Thymus (tissue), 11 donors: ENCODE measurements around the gene EHD3. TPM values are rescaled to one million over a fixed set of nuclear protein-coding genes. Genes with fewer than 3 reads are reported as not detected.

Experiments
- DNase-seq, 9 donors: peaks; one replicate each; pipeline ENCODE4 v3.0.0-alpha.2; 2013; ENCODE audit warnings: low spot score in 9 of 9, low read depth in 6 of 9, missing footprints in 1 of 9
- H3K27ac ChIP-seq, 2 donors: one replicate each; pipeline ENCODE4 v1.5.1; 2013; ENCODE audit warnings: control low read depth in 1 of 2, low read depth in 1 of 2, low read length in 1 of 2, mild to moderate bottlenecking in 1 of 2, moderate library complexity in 1 of 2
- H3K27me3 ChIP-seq, 2 donors: one replicate each; pipeline ENCODE4 v1.5.1; 2013; ENCODE audit warnings: low read length in 1 of 2; ENCODE audit not compliant: control insufficient read depth in 2 of 2, insufficient read depth in 1 of 2
- H3K36me3 ChIP-seq, 2 donors: one replicate each; pipeline ENCODE4 v1.5.1; 2013; ENCODE audit warnings: low read length in 1 of 2, mild to moderate bottlenecking in 1 of 2, moderate library complexity in 1 of 2; ENCODE audit not compliant: control insufficient read depth in 2 of 2, insufficient read depth in 2 of 2
- H3K4me1 ChIP-seq, 2 donors: one replicate each; pipeline ENCODE4 v1.5.1; 2013; ENCODE audit warnings: low read length in 2 of 2; ENCODE audit not compliant: control insufficient read depth in 2 of 2, insufficient read depth in 2 of 2
- H3K4me3 ChIP-seq, 2 donors: one replicate each; pipeline ENCODE4 v1.5.1; 2013; ENCODE audit warnings: low read length in 2 of 2, control low read depth in 1 of 2, mild to moderate bottlenecking in 1 of 2
- H3K9me3 ChIP-seq, 2 donors: one replicate each; pipeline ENCODE4 v1.5.1; 2013; ENCODE audit warnings: low read length in 1 of 2, mild to moderate bottlenecking in 1 of 2; ENCODE audit not compliant: control insufficient read depth in 2 of 2, insufficient read depth in 1 of 2
- WGBS: extraction: QIAGEN DNeasy Blood & Tissue Kit; methylation state at CpG from one replicate; pipeline ENCODE4 v1.1.7; 2013; 5-methylcytosine and 5-hydroxymethylcytosine counted together
- polyA plus RNA-seq: library from polyadenylated mRNA; stranded (reverse); fragments of 200-250 nt; gene quantifications from one replicate; pipeline ENCODE4 v1.2.3, GENCODE V29; 2013
- total RNA-seq: library from RNA; stranded (reverse); fragments of 120-200 nt; gene quantifications from one replicate; pipeline ENCODE4 v1.2.4, GENCODE V29; 2013
- donor health status: healthy.

The EHD3 gene
- total and polyA plus RNA-seq, 2 donors, result 2.7 to 4.2 TPM

GRCh38 chr2:31300309-31300708 is 66.4 kb downstream of the EHD3 start:
- Histone ChIP-seq H3K4me1 (no peaks in the 10 kb centered on the region), H3K27me3 (no peaks in the 10 kb centered on the region), H3K27ac (no peak overlapping the region), H3K9me3 (no peaks in the 10 kb centered on the region), H3K4me3 (no peak overlapping the region), H3K36me3 (no peaks in the 10 kb centered on the region)
- DNase-seq, result no peak

GRCh38 chr2:31302940-31303563 is 69.1 kb downstream of the EHD3 start:
- H3K27ac ChIP-seq, result no peak overlapping the region
- 94% methylated on average over 9 of the region's 9 CpGs for WGBS
- DNase-seq, result no peak
- no peaks in the 10 kb centered on the region for H3K36me3 ChIP-seq
- H3K27me3 ChIP-seq, result no peaks in the 10 kb centered on the region
- H3K9me3 ChIP-seq, result no peaks in the 10 kb centered on the region
- H3K4me1 ChIP-seq, result no peaks in the 10 kb centered on the region
- no peak overlapping the region for H3K4me3 ChIP-seq

DNA sequence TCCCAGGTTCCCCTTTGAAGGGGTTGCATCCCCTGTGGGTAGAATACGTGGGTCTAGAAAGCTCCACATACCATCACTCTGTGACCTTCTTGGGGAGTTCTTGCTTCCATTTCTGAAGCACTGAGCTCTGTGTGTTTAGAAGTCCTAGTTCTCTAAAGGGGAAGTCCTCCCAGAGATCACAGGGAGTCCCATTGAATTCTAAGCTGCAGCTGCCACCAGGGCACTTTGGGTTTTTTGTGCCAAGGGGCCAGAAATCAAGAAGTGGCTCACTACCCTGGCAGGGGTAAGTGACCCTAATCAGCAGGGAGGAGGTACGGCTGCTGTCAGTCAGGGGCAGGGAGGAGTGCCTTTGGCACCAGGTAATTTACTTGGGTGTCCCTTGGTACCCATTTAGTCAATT is 70.9 kb downstream of the EHD3 start:
- Histone ChIP-seq H3K36me3 (no peaks in the 10 kb centered on the region), H3K4me3 (no peak overlapping the region), H3K27ac (no peak overlapping the region), H3K27me3 (no peaks in the 10 kb centered on the region), H3K4me1 (no peaks in the 10 kb centered on the region), H3K9me3 (no peaks in the 10 kb centered on the region)
- 71% methylated on average over 2 of the region's 2 CpGs for WGBS
- DNase-seq, result no peak

DNA sequence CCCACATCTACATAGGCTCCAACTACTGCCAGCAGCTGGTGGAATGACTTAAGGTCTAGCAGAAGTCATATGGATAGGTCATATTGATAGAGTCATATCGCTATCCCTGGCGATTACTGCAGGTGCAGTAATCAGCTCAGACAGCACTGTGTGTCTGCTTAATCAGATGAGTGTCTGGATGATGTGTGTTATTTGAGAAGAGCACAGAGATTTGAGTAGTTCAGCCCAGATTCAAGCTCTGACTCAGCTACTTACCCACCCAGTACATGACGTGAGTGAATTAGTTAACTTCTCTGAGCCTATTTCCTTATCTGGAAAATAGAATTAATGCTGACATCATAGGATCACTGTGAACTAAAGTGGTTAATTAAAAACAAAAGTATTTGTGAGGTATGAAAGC is 78.9 kb downstream of the EHD3 start:
- 98% methylated on average over 3 of the region's 3 CpGs for WGBS
- Histone ChIP-seq H3K4me3 (no peak overlapping the region), H3K9me3 (peaks cover 0 to 7% of the 10 kb centered on the region in 2 donors), H3K27ac (no peak overlapping the region), H3K27me3 (no peaks in the 10 kb centered on the region), H3K4me1 (peaks cover 9 to 33% of the 10 kb centered on the region in 2 donors), H3K36me3 (no peaks in the 10 kb centered on the region)
- DNase-seq, result no peak

GRCh38 chr2:31314761-31315160 is 80.8 kb downstream of the EHD3 start:
- Histone ChIP-seq H3K4me1 (peaks cover 19 to 52% of the 10 kb centered on the region in 2 donors), H3K9me3 (peaks cover 0 to 7% of the 10 kb centered on the region in 2 donors), H3K27ac (no peak overlapping the region), H3K27me3 (no peaks in the 10 kb centered on the region), H3K36me3 (no peaks in the 10 kb centered on the region), H3K4me3 (no peak overlapping the region)
- no peak for DNase-seq
- 97% methylated on average over 2 of the region's 2 CpGs for WGBS

GRCh38 chr2:31317396-31317795 is 83.4 kb downstream of the EHD3 start:
- Histone ChIP-seq H3K9me3 (no peaks in the 10 kb centered on the region), H3K4me1 (peaks cover 23 to 55% of the 10 kb centered on the region in 2 donors), H3K27me3 (no peaks in the 10 kb centered on the region), H3K36me3 (no peaks in the 10 kb centered on the region), H3K4me3 (no peak overlapping the region), H3K27ac (peak overlapping the region in 1 of 2 donors; percentile 66)
- WGBS, result 50% methylated on average over 3 of the region's 3 CpGs
- DNase-seq, result peak in 5 of 9 donors; percentile 25 to 65 (median 31)

GRCh38 chr2:31318361-31319336 is 84.7 kb downstream of the EHD3 start:
- Histone ChIP-seq H3K4me1 (peaks cover 28 to 61% of the 10 kb centered on the region in 2 donors), H3K27me3 (no peaks in the 10 kb centered on the region), H3K27ac (peak overlapping the region; percentile 66 to 77), H3K36me3 (no peaks in the 10 kb centered on the region), H3K4me3 (no peak overlapping the region), H3K9me3 (no peaks in the 10 kb centered on the region)
- 24% methylated on average over 11 of the region's 11 CpGs for WGBS
- DNase-seq, result peak in 7 of 9 donors; percentile 22 to 79 (median 49)
